HCT116 (cell line): ENCODE data around the gene DOCK1. TPM values are rescaled to one million over a fixed set of nuclear protein-coding genes. Genes with fewer than 3 reads are reported as not detected.

Experiments used
- ATAC-seq: fragments of 200-7000 bp; cut with Tn5 transposase; 2 replicates; pipeline ENCODE4 v1.9.1; 2020; ENCODE audit warnings: mild to moderate bottlenecking, moderate library complexity
- BruUV-seq: library from RNA; stranded (reverse); fragments of 400-500 nt; replicated peaks from 2 replicates; lab custom pipeline; 2021; lab: Mats Ljungman, UMichigan
- CTCF ChIA-PET: fragments of 300-600 bp; sonication (Branson Sonifier 250); formaldehyde crosslinking; loops from one replicate; lab custom pipeline; 2021; ENCODE audit warnings: antibody characterized with exemption; lab: Charles Lee
- POLR2A ChIA-PET: fragments of 300-600, 350-600 bp; sonication (Branson Sonifier 250); formaldehyde crosslinking; loops from one replicate; lab custom pipeline; 2021; ENCODE audit warnings: antibody characterized with exemption; lab: Charles Lee
- RAD21 ChIA-PET, 2 experiments: fragments of 300-600 bp; sonication (Branson Sonifier 250); formaldehyde crosslinking; loops; one replicate each; lab custom pipeline; 2023; ENCODE audit warnings: low total read pairs in 2 of 2; ENCODE audit not compliant: uncharacterized antibody in 2 of 2, unreplicated experiment in 2 of 2, low non-redundant PET in 1 of 2; lab: Charles Lee
- DNase-seq: peaks from one replicate; pipeline ENCODE4 v3.0.0-alpha.2; 2010; ENCODE audit warnings: low read depth, low spot score
- H2AFZ ChIP-seq: fragments of 200-600 bp; shearing (Covaris generic), sonication (generic); 2 replicates; pipeline ENCODE4 v1.6.1; 2017; ENCODE audit warnings: low read depth, mixed run types, mixed read lengths, antibody characterized with exemption, low read length; ENCODE audit not compliant: poor library complexity, severe bottlenecking
- H3K27ac ChIP-seq: 2 replicates; pipeline ENCODE4 v1.5.1; 2012; ENCODE audit warnings: low read depth, low read length
- H3K27me3 ChIP-seq: fragments of 200-600 bp; sonication (generic); 2 replicates; pipeline ENCODE4 v1.6.1; 2016; ENCODE audit warnings: mixed run types, low read length, mixed read lengths; ENCODE audit not compliant: insufficient read depth
- H3K36me3 ChIP-seq, 2 experiments: fragments of 200-500 bp in 1 of 2; fragments of 200-600 bp in 1 of 2; sonication (Bioruptor generic) in 1 of 2; sonication (generic) in 1 of 2; 2 replicates each; pipeline versions ENCODE4 v1.5.1 to v1.6.1; 2014 to 2016; ENCODE audit warnings: low read length in 2 of 2, inconsistent platforms in 1 of 2, mixed read lengths in 1 of 2, mixed run types in 1 of 2; ENCODE audit not compliant: insufficient read depth in 2 of 2, control insufficient read depth in 1 of 2
- H3K4me1 ChIP-seq, 2 experiments: fragments of 200-600 bp in 1 of 2; sonication (generic) in 1 of 2; 2 replicates each; pipeline versions ENCODE4 v1.5.1 to v1.6.1; 2012 to 2017; ENCODE audit warnings: low read length in 2 of 2, inconsistent platforms in 1 of 2, mild to moderate bottlenecking in 1 of 2, mixed read lengths in 1 of 2, mixed run types in 1 of 2, moderate library complexity in 1 of 2; ENCODE audit not compliant: insufficient read depth in 2 of 2, control insufficient read depth in 1 of 2
- H3K4me2 ChIP-seq: fragments of 200-600 bp; sonication (generic); 2 replicates; pipeline ENCODE4 v1.6.1; 2017; ENCODE audit warnings: mixed run types, low read length, mixed read lengths
- H3K4me3 ChIP-seq, 2 experiments: fragments of 200-600 bp in 1 of 2; sonication (generic) in 1 of 2; replicated peaks in 1 of 2; 2 replicates each; pipeline ENCODE4 v1.5.1; 2011 to 2016; ENCODE audit warnings: low read length in 2 of 2, control low read depth in 1 of 2, low read depth in 1 of 2, mild to moderate bottlenecking in 1 of 2, mixed read lengths in 1 of 2, mixed run types in 1 of 2
- H3K79me2 ChIP-seq: fragments of 200-600 bp; sonication (generic); 2 replicates; pipeline ENCODE4 v1.6.1; 2017; ENCODE audit warnings: mild to moderate bottlenecking, mixed run types, low read length, moderate library complexity, mixed read lengths; ENCODE audit not compliant: insufficient read depth
- H3K9ac ChIP-seq: fragments of 200-600 bp; sonication (generic); 2 replicates; pipeline ENCODE4 v1.6.1; 2016; ENCODE audit warnings: low read length, mixed read lengths
- H3K9me2 ChIP-seq: fragments of 200-600 bp; sonication (generic), shearing (Covaris generic); 2 replicates; pipeline ENCODE4 v1.6.1; 2017; ENCODE audit warnings: mixed run types, mild to moderate bottlenecking, moderate library complexity; ENCODE audit not compliant: insufficient read depth
- H3K9me3 ChIP-seq, 2 experiments: fragments of 200-500 bp in 1 of 2; fragments of 200-600 bp in 1 of 2; sonication (Bioruptor generic) in 1 of 2; sonication (generic) in 1 of 2; 2 replicates each; pipeline ENCODE4 v1.6.1; 2014 to 2017; ENCODE audit warnings: low read length in 2 of 2, mixed read lengths in 2 of 2, inconsistent platforms in 1 of 2, low read depth in 1 of 2, mild to moderate bottlenecking in 1 of 2, mixed run types in 1 of 2, moderate library complexity in 1 of 2; ENCODE audit not compliant: control insufficient read depth in 1 of 2, insufficient read depth in 1 of 2
- H4K20me1 ChIP-seq: fragments of 200-600 bp; sonication (generic), shearing (Covaris generic); 2 replicates; pipeline ENCODE4 v1.6.1; 2017; ENCODE audit warnings: mixed run types, mild to moderate bottlenecking, moderate library complexity; ENCODE audit not compliant: insufficient read depth
- ATF3 ChIP-seq: IDR thresholded peaks from 2 replicates; pipeline ENCODE4 v1.6.1; 2012
- CEBPB ChIP-seq: IDR thresholded peaks from 2 replicates; pipeline ENCODE4 v1.6.1; 2012; ENCODE audit warnings: low read depth
- CTCF ChIP-seq, 3 experiments: fragments of 200-600 bp in 1 of 3; sonication (generic) in 1 of 3; IDR thresholded peaks in 2 of 3; conservative IDR thresholded peaks in 1 of 3; 2 replicates each; pipeline ENCODE4 v1.5.1; 2012 to 2017; ENCODE audit warnings: low read depth in 2 of 3, low read length in 2 of 3, antibody characterized with exemption in 1 of 3, borderline replicate concordance in 1 of 3, control low read depth in 1 of 3, mild to moderate bottlenecking in 1 of 3, mixed read lengths in 1 of 3, mixed run types in 1 of 3, moderate library complexity in 1 of 3; ENCODE audit not compliant: insufficient read depth in 1 of 3
- ELF1 ChIP-seq: IDR thresholded peaks from 2 replicates; pipeline ENCODE4 v1.6.1; 2012; ENCODE audit warnings: low read depth, borderline replicate concordance
- EZH2 ChIP-seq: fragments of 200-600 bp; sonication (generic); IDR thresholded peaks from 2 replicates; pipeline ENCODE4 v1.6.1; 2017; ENCODE audit warnings: antibody characterized with exemption, mixed run types
- EZH2phosphoT487 ChIP-seq: fragments of 200-600 bp; IDR thresholded peaks from 2 replicates; pipeline ENCODE4 v1.6.1; 2018; ENCODE audit warnings: antibody characterized with exemption, borderline replicate concordance
- FOSL1 ChIP-seq: IDR thresholded peaks from 2 replicates; pipeline ENCODE4 v1.6.1; 2012; ENCODE audit warnings: low read depth
- JUND ChIP-seq: IDR thresholded peaks from 2 replicates; pipeline ENCODE4 v1.6.1; 2012
- MAX ChIP-seq: IDR thresholded peaks from 2 replicates; pipeline ENCODE4 v1.6.1; 2012
- RAD21 ChIP-seq: IDR thresholded peaks from 2 replicates; pipeline ENCODE4 v1.6.1; 2012; ENCODE audit warnings: low read depth, mild to moderate bottlenecking
- SIN3A ChIP-seq: IDR thresholded peaks from 2 replicates; pipeline ENCODE4 v1.6.1; 2012; ENCODE audit warnings: low read depth
- SP1 ChIP-seq: IDR thresholded peaks from 2 replicates; pipeline ENCODE4 v1.6.1; 2012; ENCODE audit warnings: low read depth
- YY1 ChIP-seq: IDR thresholded peaks from 2 replicates; pipeline ENCODE4 v1.6.1; 2011; ENCODE audit warnings: low read length, low read depth, moderate library complexity, mild to moderate bottlenecking; ENCODE audit not compliant: insufficient replicate concordance; ENCODE audit errors: extremely low read depth
- ZBTB33 ChIP-seq: IDR thresholded peaks from 2 replicates; pipeline ENCODE4 v1.6.1; 2011; ENCODE audit warnings: mild to moderate bottlenecking, low read length, moderate library complexity; ENCODE audit not compliant: insufficient replicate concordance; ENCODE audit errors: extremely low read depth
- ZFX ChIP-seq: fragments of 450-650 bp; IDR thresholded peaks from 2 replicates; pipeline ENCODE4 v1.6.1; 2017
- intact Hi-C: fragments of 100-400 bp; cut with micrococcal nuclease; formaldehyde crosslinking; loops from 2 replicates; pipeline ENCODE4 v1.10.0; 2022
- total RNA-seq: library from RNA; stranded (reverse); gene quantifications from one replicate; pipeline ENCODE4 v1.2.1, GENCODE V29; 2021; ENCODE audit not compliant: unreplicated experiment

The DOCK1 gene
- total RNA-seq, 1 experiment from 2014 or later, result 46.5 TPM

- no peaks in the 10 kb centered on the region for H3K9me3 ChIP-seq
- H3K36me3 ChIP-seq, result no peaks in the 10 kb centered on the region
- ChIA-PET RAD21 (no interaction called here), POLR2A (no interaction called here), CTCF (no interaction called here)
- DNase-seq (no peak), ATAC-seq (no peak)
- H3K27ac ChIP-seq, result no peak overlapping the region
- no TSS peak for BruUV-seq
- no peaks in the 10 kb centered on the region for H3K4me1 ChIP-seq
- no peaks in the 10 kb centered on the region for H3K27me3 ChIP-seq
- H3K4me3 ChIP-seq, result no peak overlapping the region
- H3K9me2 ChIP-seq, result no peaks in the 10 kb centered on the region
- intact Hi-C loops, result no loop called here
- TF ChIP-seq RAD21 (no peak), EZH2phosphoT487 (no peak), ZFX (no peak), JUND (no peak), YY1 (no peak), SP1 (no peak), CEBPB (no peak), SIN3A (no peak), ELF1 (no peak), MAX (no peak), FOSL1 (no peak), EZH2 (no peak), CTCF (IDR thresholded peaks at IDR 0.05 in 2 of 3, conservative IDR thresholded peaks at IDR 0.05 in 1 of 3; ENCODE audit: borderline replicate concordance in 1 of 3, insufficient read depth in 1 of 3, low read depth in 2 of 3, low read length in 2 of 3) (no peak), ZBTB33 (no peak), ATF3 (no peak)
- no peak overlapping the region for H3K9ac ChIP-seq
- H3K79me2 ChIP-seq, result no peaks in the 10 kb centered on the region
- no peaks in the 10 kb centered on the region for H4K20me1 ChIP-seq
- H2AFZ ChIP-seq, result no peak overlapping the region
- H3K4me2 ChIP-seq, result no peak overlapping the region
Observed at GRCh38 chr10:127418536-127419168, 513.4 kb downstream of the DOCK1 start.
